ENCODE results near the gene SEC62.

The SEC62 gene

GRCh38 chr3:169966428-169966950, at the start of gene SEC62:
SEC62 (plus strand) TSS chr3:169966807; CDS start chr3:169966823, 16 bp downstream.
- H3K27me3 ChIP-seq: no peaks in the 10 kb centered on the region
- H4K20me1 ChIP-seq: peaks cover 46% of the 10 kb centered on the region
- H3K9me3 ChIP-seq: no peaks in the 10 kb centered on the region
- TF ChIP-seq Cebpa-rat (IDR thresholded peaks at IDR 0.05): peak; percentile 41; the same call in 1 of the 2 replicates
- H3K9ac ChIP-seq: peak within 1 kb of the TSS; percentile 95
- peaks cover 23% of the 10 kb centered on the region for H3K36me3 ChIP-seq
- peak within 1 kb of the TSS; percentile 93 for H3K27ac ChIP-seq
- peak within 1 kb of the TSS; percentile 89 for H3K4me3 ChIP-seq
- peak within 1 kb of the TSS; percentile 89 for H3K4me2 ChIP-seq
- peaks cover 38% of the 10 kb centered on the region for H3K4me1 ChIP-seq

- no peak overlapping the region for H3K27ac ChIP-seq
- no peak overlapping the region for H3K9ac ChIP-seq
Measured at GRCh38 chr3:169923189-169923588, 43.4 kb upstream of the SEC62 start.

GRCh38 chr3:169923831-169924230, 42.8 kb upstream of the SEC62 start:
- H3K4me3 ChIP-seq: no peak overlapping the region
- H3K27ac ChIP-seq: no peak overlapping the region
- no peak overlapping the region for H3K9ac ChIP-seq
- H3K27me3 ChIP-seq: no peaks in the 10 kb centered on the region
- H3K9me3 ChIP-seq: no peaks in the 10 kb centered on the region
- no peaks in the 10 kb centered on the region for H3K36me3 ChIP-seq
- TF ChIP-seq Cebpa-rat (IDR thresholded peaks at IDR 0.05): no peak
- H4K20me1 ChIP-seq: no peaks in the 10 kb centered on the region
- H3K4me2 ChIP-seq: no peak overlapping the region
- no peaks in the 10 kb centered on the region for H3K4me1 ChIP-seq

More at GRCh38 chr3:169923189-169923588, 43.4 kb upstream of the SEC62 start:
- no peak overlapping the region for H3K4me3 ChIP-seq
- H3K4me1 ChIP-seq: no peaks in the 10 kb centered on the region
- H3K36me3 ChIP-seq: no peaks in the 10 kb centered on the region
- no peaks in the 10 kb centered on the region for H3K27me3 ChIP-seq
- no peak overlapping the region for H3K4me2 ChIP-seq
- H4K20me1 ChIP-seq: no peaks in the 10 kb centered on the region
- no peaks in the 10 kb centered on the region for H3K9me3 ChIP-seq
- no peak for TF ChIP-seq Cebpa-rat (IDR thresholded peaks at IDR 0.05)

- H3K9me3 ChIP-seq: no peaks in the 10 kb centered on the region
- H3K27me3 ChIP-seq: no peaks in the 10 kb centered on the region
- no peak overlapping the region; the same call in 1 of the 2 replicates for H3K27ac ChIP-seq
- H3K36me3 ChIP-seq: no peaks in the 10 kb centered on the region
- no peak overlapping the region for H3K4me3 ChIP-seq
- no peak for TF ChIP-seq Cebpa-rat (IDR thresholded peaks at IDR 0.05)
- no peaks in the 10 kb centered on the region for H4K20me1 ChIP-seq
- no peak overlapping the region for H3K9ac ChIP-seq
- H3K4me1 ChIP-seq: peaks cover 50% of the 10 kb centered on the region
- peak overlapping the region; percentile 80; the same call in 1 of the 2 replicates for H3K4me2 ChIP-seq
Measured at GRCh38 chr3:169929830-169930519, 36.6 kb upstream of the SEC62 start.

- Histone ChIP-seq H3K27ac (peak overlapping the region; percentile 69), H3K4me1 (peaks cover 56% of the 10 kb centered on the region), H4K20me1 (no peaks in the 10 kb centered on the region), H3K4me2 (peak overlapping the region; percentile 80), H3K4me3 (no peak overlapping the region), H3K9me3 (no peaks in the 10 kb centered on the region), H3K27me3 (no peaks in the 10 kb centered on the region), H3K9ac (no peak overlapping the region), H3K36me3 (no peaks in the 10 kb centered on the region)
- no peak for TF ChIP-seq Cebpa-rat (IDR thresholded peaks at IDR 0.05)
Measured at GRCh38 chr3:169930843-169931242, 35.8 kb upstream of the SEC62 start.

- Histone ChIP-seq H3K4me2 (peak overlapping the region; percentile 80), H3K4me3 (peak overlapping the region; percentile 41), H3K27me3 (no peaks in the 10 kb centered on the region), H4K20me1 (no peaks in the 10 kb centered on the region), H3K4me1 (peaks cover 56% of the 10 kb centered on the region), H3K9ac (peak overlapping the region; percentile 39; the same call in 1 of the 2 replicates), H3K36me3 (no peaks in the 10 kb centered on the region), H3K27ac (peak overlapping the region; percentile 69), H3K9me3 (no peaks in the 10 kb centered on the region)
- no peak for TF ChIP-seq Cebpa-rat (IDR thresholded peaks at IDR 0.05)
Measured at GRCh38 chr3:169931747-169932520, 34.7 kb upstream of the SEC62 start.

DNA sequence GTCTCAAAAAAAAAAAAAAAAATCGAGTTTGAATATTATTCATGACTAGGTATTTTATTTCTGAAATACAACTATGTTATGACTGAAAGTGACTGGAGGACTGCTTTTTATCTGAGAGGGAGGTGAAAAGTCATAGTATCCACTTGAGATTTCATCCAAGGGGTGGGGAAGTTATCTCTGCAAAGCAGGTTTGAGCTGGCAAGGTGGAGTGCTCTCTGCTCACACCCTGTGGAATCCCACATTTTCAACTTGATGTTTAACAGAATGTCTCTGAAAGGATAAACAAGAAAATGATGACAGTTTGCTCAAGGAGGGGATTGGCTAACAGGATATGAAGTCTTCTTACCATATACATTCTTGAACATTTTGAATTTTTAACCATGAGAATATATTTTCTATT, 27.3 kb upstream of the SEC62 start:
- Histone ChIP-seq H3K36me3 (no peaks in the 10 kb centered on the region), H3K4me2 (peak overlapping the region; percentile 78), H3K4me3 (peak overlapping the region; percentile 43; the same call in 1 of the 2 replicates), H3K9ac (0 out of 2 replicates have a peak overlapping the region, but pooled peaks have one; percentile 68), H4K20me1 (no peaks in the 10 kb centered on the region), H3K27ac (peak overlapping the region; percentile 94), H3K4me1 (peaks cover 76% of the 10 kb centered on the region), H3K27me3 (no peaks in the 10 kb centered on the region), H3K9me3 (no peaks in the 10 kb centered on the region)
- no peak for TF ChIP-seq Cebpa-rat (IDR thresholded peaks at IDR 0.05)

DNA sequence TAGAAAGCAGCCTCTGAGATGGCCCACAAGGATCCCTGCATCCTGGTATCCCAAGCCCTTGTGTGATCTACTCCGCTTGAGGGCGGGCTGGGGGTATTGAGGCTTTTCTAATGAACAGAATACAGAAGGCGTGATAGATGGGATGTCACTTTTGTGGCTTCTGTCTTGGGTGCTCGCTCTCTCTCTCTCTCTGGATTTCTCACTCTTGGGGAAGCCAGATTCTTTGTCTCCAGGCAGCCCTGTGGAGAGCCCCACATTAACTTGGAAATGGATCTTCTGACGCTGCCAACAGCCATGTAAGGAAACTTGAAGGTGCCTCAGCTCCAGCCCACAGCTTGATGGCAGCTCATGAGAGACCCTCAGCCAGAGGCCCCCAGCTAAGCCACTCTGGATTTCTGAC, 26.9 kb upstream of the SEC62 start:
- H3K4me2 ChIP-seq: peak overlapping the region; percentile 78
- no peaks in the 10 kb centered on the region for H3K36me3 ChIP-seq
- peak overlapping the region; percentile 94 for H3K27ac ChIP-seq
- TF ChIP-seq Cebpa-rat (IDR thresholded peaks at IDR 0.05): no peak
- peaks cover 76% of the 10 kb centered on the region for H3K4me1 ChIP-seq
- peak overlapping the region; percentile 43 for H3K4me3 ChIP-seq
- peak overlapping the region; percentile 68 for H3K9ac ChIP-seq
- no peaks in the 10 kb centered on the region for H3K9me3 ChIP-seq
- H3K27me3 ChIP-seq: no peaks in the 10 kb centered on the region
- no peaks in the 10 kb centered on the region for H4K20me1 ChIP-seq

DNA sequence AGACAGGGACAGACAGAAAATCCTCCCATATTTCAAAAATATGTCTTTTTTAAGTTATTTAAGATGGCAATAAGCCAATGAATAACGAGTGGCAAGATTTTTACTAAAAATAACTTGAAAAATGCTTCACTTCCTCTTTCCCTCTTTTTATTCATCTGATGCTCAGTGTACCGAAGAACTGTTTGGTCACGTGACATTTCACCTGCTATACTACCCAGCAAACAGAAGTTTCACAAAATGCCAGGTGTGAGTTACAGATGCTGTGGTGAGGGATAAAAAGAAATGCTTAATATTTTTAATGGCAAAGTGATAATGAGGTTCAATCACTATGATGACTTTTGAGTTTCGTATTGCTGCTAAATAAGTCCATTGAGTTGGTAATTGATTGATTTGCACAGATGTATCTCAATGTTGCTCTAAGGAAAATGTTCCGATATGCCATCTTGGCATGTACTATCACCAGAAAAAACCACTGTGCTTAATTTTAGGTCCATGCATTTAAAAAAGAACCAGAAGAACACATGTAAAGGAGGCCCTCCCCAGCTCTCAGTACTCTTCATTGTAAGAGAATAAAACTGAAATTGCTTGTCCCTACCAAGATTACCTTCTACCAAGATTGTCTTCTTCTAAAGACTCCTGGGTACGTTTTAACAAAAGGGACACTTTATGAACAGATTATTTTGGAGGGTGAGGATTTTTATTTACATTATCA, 26.0 kb upstream of the SEC62 start:
- no peak for TF ChIP-seq Cebpa-rat (IDR thresholded peaks at IDR 0.05)
- H3K4me2 ChIP-seq: peak overlapping the region; percentile 78

More for the DNA sequence above, 26.0 kb upstream of the SEC62 start:
- peak overlapping the region; percentile 94 for H3K27ac ChIP-seq
- H3K27me3 ChIP-seq: no peaks in the 10 kb centered on the region
- H3K4me1 ChIP-seq: peaks cover 76% of the 10 kb centered on the region
- no peaks in the 10 kb centered on the region for H3K9me3 ChIP-seq
- H3K36me3 ChIP-seq: no peaks in the 10 kb centered on the region
- no peaks in the 10 kb centered on the region for H4K20me1 ChIP-seq
- peak overlapping the region; percentile 68 for H3K9ac ChIP-seq
- peak overlapping the region; percentile 43 for H3K4me3 ChIP-seq

All from BLaER1 (cell line).